ENCODE data around the gene GARRE1.

DNA sequence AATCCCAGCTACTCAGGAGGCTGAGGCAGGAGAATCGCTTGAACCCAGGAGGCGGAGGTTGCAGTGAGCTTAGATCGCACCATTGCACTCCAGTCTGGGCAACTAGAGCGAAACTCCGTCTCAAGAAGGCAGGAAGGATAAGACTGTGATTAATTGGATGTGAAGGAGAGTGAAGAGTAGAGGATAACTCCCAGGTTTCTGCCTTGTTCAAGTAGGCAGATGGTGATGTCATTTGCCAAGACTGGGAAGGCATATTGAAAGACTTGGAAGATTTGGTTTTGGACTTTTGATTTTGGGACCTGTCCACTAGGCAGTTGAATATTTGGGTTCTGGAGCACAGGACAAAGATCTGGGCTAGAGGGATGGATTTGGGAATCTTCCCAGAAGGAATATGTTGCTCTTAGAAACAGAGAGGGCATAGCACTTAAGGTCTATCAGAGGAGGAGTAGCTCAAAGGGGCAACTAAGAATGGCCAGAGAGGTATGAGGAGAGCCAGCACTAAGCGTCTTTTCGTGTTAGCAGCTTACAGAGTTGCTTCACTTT lies 20.0 kb downstream of the GARRE1 start:
- TF ChIP-seq, protein P1, sequence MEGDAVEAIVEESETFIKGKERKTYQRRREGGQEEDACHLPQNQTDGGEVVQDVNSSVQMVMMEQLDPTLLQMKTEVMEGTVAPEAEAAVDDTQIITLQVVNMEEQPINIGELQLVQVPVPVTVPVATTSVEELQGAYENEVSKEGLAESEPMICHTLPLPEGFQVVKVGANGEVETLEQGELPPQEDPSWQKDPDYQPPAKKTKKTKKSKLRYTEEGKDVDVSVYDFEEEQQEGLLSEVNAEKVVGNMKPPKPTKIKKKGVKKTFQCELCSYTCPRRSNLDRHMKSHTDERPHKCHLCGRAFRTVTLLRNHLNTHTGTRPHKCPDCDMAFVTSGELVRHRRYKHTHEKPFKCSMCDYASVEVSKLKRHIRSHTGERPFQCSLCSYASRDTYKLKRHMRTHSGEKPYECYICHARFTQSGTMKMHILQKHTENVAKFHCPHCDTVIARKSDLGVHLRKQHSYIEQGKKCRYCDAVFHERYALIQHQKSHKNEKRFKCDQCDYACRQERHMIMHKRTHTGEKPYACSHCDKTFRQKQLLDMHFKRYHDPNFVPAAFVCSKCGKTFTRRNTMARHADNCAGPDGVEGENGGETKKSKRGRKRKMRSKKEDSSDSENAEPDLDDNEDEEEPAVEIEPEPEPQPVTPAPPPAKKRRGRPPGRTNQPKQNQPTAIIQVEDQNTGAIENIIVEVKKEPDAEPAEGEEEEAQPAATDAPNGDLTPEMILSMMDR (IDR thresholded peaks at IDR 0.05 in 2 of 3, conservative IDR thresholded peaks at IDR 0.05 in 1 of 3; ENCODE audit: borderline replicate concordance in 1 of 3, insufficient read depth in 1 of 3, low read depth in 2 of 3, low read length in 2 of 3) = no peak
- TF ChIP-seq RAD21 (IDR thresholded peaks at IDR 0.05; ENCODE audit: low read depth) = no peak
- TF ChIP-seq EZH2 (IDR thresholded peaks at IDR 0.05) = no peak
- TF ChIP-seq, protein P2, sequence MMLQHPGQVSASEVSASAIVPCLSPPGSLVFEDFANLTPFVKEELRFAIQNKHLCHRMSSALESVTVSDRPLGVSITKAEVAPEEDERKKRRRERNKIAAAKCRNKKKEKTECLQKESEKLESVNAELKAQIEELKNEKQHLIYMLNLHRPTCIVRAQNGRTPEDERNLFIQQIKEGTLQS (IDR thresholded peaks at IDR 0.05) = no peak
- no peak for TF ChIP-seq POLR2A (IDR thresholded peaks at IDR 0.05; ENCODE audit: borderline replicate concordance, extremely low read depth, insufficient read depth, insufficient read length)
- no peak for TF ChIP-seq SIN3A (IDR thresholded peaks at IDR 0.05; ENCODE audit: low read depth)
- TF ChIP-seq YY1 (IDR thresholded peaks at IDR 0.05; ENCODE audit: extremely low read depth, insufficient replicate concordance, low read depth, low read length) = no peak
- TF ChIP-seq, protein P3, sequence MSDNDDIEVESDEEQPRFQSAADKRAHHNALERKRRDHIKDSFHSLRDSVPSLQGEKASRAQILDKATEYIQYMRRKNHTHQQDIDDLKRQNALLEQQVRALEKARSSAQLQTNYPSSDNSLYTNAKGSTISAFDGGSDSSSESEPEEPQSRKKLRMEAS (IDR thresholded peaks at IDR 0.05) = no peak
- TF ChIP-seq POLR2AphosphoS5 (IDR thresholded peaks at IDR 0.05; ENCODE audit: low read depth, low read length) = no peak
- no peak for TF ChIP-seq SP1 (IDR thresholded peaks at IDR 0.05; ENCODE audit: low read depth)
